HG02588 (cell line): ENCODE results near the gene ISOC2.

Source experiments
- ATAC-seq: cut with Tn5 transposase; IDR thresholded peaks from one replicate; pipeline ENCODE4 v1.9.1; 2021; ENCODE audit warnings: mild to moderate bottlenecking, moderate library complexity; ENCODE audit not compliant: unreplicated experiment

ISOC2 gene

GRCh38 chr19:55479451-55480230 is 18.2 kb upstream of the ISOC2 start:
- no peak for ATAC-seq

DNA sequence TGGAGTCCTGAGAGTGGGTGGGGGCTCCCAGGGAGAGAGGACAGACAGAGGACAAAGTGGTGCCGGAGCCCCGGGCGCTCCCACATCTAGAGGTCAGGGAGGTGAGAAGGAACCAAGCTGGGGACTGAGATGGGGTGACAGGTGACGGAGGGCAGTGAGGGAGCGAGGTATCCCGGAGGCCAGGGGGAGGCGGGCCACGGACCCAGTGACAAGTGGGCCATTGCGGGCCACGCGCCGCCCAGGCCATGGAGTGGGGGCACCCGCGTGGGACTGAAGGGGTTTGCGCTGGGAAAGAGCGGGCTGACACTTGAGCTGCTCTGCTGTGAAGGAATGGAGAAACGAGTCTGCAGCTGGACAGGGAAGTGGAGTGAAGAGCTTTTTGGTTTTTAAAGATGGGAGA is 17.6 kb upstream of the ISOC2 start:
- ATAC-seq = no peak

GRCh38 chr19:55478364-55478763 is 16.9 kb upstream of the ISOC2 start:
- no peak for ATAC-seq

GRCh38 chr19:55477905-55478304 is 16.5 kb upstream of the ISOC2 start:
- ATAC-seq = no peak

- ATAC-seq = peak; percentile 91
Measured at GRCh38 chr19:55476100-55476775, 14.8 kb upstream of the ISOC2 start, which contains the start of gene ZNF628. ZNF628 (plus strand) TSS chr19:55476617; CDS start chr19:55479911, 3,294 bp downstream.

GRCh38 chr19:55474269-55475265 is 13.1 kb upstream of the ISOC2 start:
- no peak for ATAC-seq

- ATAC-seq = no peak
Measured at GRCh38 chr19:55473225-55474012, 12.0 kb upstream of the ISOC2 start.

GRCh38 chr19:55472463-55472862 is 11.0 kb upstream of the ISOC2 start:
- no peak for ATAC-seq

GRCh38 chr19:55471266-55471665 is 9.8 kb upstream of the ISOC2 start:
- no peak for ATAC-seq

DNA sequence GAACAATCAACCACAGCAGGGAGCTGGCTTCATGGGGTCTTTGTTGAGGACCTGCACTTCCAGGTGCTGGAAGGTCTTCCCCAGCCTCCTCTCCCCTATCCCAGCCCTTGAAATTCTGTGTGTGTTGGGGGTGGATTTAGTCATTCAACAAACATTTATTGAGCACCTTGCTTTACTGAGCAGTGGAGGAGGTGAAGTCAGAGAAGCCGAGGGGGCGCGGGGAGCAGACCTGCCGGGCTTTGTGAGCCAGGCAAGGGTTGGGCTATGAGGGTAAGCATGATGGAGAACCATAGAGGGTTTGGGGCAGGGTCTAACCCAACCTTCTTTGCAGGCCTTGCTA is 6.6 kb upstream of the ISOC2 start:
- no peak for ATAC-seq

- ATAC-seq = no peak
Measured at GRCh38 chr19:55467236-55468053, 6.0 kb upstream of the ISOC2 start.

DNA sequence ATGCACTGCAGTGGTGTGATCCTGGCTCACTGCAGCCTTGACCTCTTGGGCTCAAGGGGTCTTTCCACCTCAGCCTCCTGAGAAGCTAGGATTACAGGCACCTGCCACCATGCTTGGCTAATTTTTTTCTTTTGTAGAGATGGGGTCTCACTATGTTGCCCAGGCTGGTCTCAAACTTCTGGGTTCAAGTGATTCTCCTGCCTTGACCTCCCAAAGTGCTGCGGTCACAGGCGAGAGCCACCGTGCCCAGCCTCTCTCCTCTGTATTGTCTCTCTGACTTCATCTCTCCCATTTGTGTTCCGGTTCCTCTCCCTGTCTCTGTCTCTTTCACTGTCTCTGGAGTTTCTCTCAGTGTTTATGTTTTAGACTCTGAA is 4.8 kb upstream of the ISOC2 start:
- no peak for ATAC-seq

DNA sequence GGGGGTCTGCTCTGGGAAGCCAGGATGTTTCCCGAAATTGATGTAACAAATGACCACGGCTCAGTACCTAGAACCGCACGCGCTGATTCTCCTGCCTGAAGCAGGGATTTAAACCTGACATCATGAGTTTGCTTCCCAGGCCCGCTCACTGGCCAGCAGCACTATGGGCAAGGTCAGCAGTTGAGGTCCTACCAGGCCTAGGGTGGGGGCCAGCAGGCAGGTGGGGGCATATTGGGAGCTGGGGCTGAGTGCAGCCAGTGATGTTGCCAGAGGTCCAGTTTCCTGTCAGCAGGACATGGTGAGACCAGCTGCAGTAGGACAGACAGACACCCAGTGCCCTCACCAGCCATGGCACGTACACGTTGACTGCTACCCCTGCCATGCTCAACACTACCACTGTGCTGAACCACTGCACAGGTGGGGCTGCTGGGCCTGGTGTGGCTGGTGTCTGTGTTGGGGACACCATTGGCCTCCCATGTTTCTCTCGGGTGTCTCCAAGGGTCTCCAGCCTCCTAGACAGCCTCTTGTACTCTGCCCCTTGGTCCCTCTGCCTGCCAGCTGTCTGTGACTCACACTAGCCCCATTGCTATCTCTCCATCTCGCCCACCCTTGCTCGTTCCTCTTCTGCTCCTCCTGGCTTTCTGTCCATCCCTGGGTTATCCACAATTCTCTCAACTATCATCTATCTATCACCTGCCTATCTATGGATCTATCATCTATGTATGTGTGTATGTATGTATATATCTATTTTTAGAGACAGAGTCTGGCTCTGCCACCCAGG is 4.2 kb upstream of the ISOC2 start:
- ATAC-seq = no peak

- no peak for ATAC-seq
Measured at GRCh38 chr19:55464662-55465054, 3.2 kb upstream of the ISOC2 start, which contains the start of gene C19orf85. C19orf85 (minus strand) TSS chr19:55464751; CDS start chr19:55464554, 197 bp downstream.

DNA sequence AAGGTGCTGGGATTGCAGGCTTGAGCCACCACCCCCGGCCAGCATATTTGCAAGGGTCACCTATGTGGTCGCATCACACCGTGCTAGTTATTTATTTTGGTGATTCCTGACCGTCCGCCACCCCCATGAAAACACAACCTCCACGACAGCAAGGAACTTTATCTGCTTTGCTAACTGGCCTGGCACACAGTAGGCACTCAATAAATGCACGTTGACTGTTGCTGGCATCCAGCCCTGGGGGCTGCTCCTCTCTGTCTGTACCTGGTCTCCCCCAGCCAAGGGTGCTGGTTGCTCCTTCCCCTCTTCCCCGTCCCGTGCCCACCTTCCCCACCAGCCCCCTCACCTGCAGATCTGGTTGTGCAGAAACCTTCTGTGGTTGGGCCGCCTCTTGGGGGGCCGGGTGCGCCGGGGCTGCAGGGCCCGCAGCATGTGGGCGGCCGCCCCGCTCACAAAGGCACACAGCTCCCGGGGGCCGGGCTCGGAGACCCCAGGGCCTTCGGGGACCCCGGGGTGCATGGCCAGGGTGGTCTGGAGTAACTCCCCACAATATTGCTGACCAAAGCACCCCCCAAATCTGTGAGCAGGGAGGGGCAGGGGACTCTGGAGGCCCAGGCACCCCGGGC is 2.7 kb upstream of the ISOC2 start:
- no peak for ATAC-seq

- no peak for ATAC-seq
Measured at GRCh38 chr19:55463583-55464031, 2.2 kb upstream of the ISOC2 start.

DNA sequence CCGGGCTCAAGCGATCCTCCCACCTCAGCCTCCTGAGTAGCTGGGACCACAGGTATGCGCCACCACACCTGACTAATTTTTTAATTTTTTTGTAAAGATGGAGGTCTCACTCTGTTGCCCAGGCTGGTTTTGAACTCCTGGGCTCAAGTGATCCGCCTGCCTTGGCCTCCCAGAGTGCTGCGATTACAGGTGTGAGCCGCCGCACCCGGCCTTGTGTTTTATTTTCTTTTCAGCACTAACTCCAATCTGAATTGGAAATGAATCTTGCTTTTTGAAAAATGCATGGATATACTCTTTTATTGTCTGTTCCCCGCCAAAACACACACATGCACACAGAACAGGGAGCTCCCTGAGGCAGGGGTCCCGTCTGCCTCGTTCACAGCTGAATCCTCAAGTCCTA is 1.3 kb upstream of the ISOC2 start:
- no peak for ATAC-seq

- ATAC-seq = no peak
Measured at GRCh38 chr19:55461974-55462626, 658 bp upstream of the ISOC2 start.
